Measurements from ENCODE around the gene KDM4C.

Gene KDM4C

GRCh38 chr9:6829536-6829935 lies 71.8 kb downstream of the KDM4C start:
- Histone ChIP-seq H3K9me3 (ENCODE audit: control insufficient read depth in 2 of 2, low read length in 2 of 2) (no peaks in the 10 kb centered on the region), H3K27ac (ENCODE audit: low read length) (no peak overlapping the region), H3K36me3 (ENCODE audit: control insufficient read depth in 2 of 2, insufficient read depth in 2 of 2, low read length in 2 of 2) (peaks cover 0 to 1% of the 10 kb centered on the region in 2 donors), H3K4me3 (ENCODE audit: low read length in 2 of 2) (no peak overlapping the region), H3K4me1 (ENCODE audit: control insufficient read depth, insufficient read depth, low read length) (no peaks in the 10 kb centered on the region), H3K27me3 (ENCODE audit: control insufficient read depth in 1 of 2, insufficient read depth in 2 of 2, low read length in 2 of 2) (no peaks in the 10 kb centered on the region), H3K9ac (ENCODE audit: low read length in 2 of 2) (no peak overlapping the region)

- H3K4me1 ChIP-seq (ENCODE audit: control insufficient read depth, insufficient read depth, low read length), result no peaks in the 10 kb centered on the region
- no peak overlapping the region for H3K27ac ChIP-seq (ENCODE audit: low read length)
- no peaks in the 10 kb centered on the region for H3K27me3 ChIP-seq (ENCODE audit: control insufficient read depth in 1 of 2, insufficient read depth in 2 of 2, low read length in 2 of 2)
- H3K9ac ChIP-seq (ENCODE audit: low read length in 2 of 2), result no peak overlapping the region
- H3K4me3 ChIP-seq (ENCODE audit: low read length in 2 of 2), result no peak overlapping the region
- H3K9me3 ChIP-seq (ENCODE audit: control insufficient read depth in 2 of 2, low read length in 2 of 2), result no peaks in the 10 kb centered on the region
- peaks cover 4 to 9% of the 10 kb centered on the region in 2 donors for H3K36me3 ChIP-seq (ENCODE audit: control insufficient read depth in 2 of 2, insufficient read depth in 2 of 2, low read length in 2 of 2)
Measured at GRCh38 chr9:6833518-6834192, 75.9 kb downstream of the KDM4C start.

GRCh38 chr9:6834306-6834705 lies 76.5 kb downstream of the KDM4C start:
- no peak overlapping the region for H3K27ac ChIP-seq (ENCODE audit: low read length)
- no peak overlapping the region for H3K9ac ChIP-seq (ENCODE audit: low read length in 2 of 2)
- H3K9me3 ChIP-seq (ENCODE audit: control insufficient read depth in 2 of 2, low read length in 2 of 2), result no peaks in the 10 kb centered on the region
- no peaks in the 10 kb centered on the region for H3K27me3 ChIP-seq (ENCODE audit: control insufficient read depth in 1 of 2, insufficient read depth in 2 of 2, low read length in 2 of 2)
- no peak overlapping the region for H3K4me3 ChIP-seq (ENCODE audit: low read length in 2 of 2)
- peaks cover 4 to 9% of the 10 kb centered on the region in 2 donors for H3K36me3 ChIP-seq (ENCODE audit: control insufficient read depth in 2 of 2, insufficient read depth in 2 of 2, low read length in 2 of 2)
- H3K4me1 ChIP-seq (ENCODE audit: control insufficient read depth, insufficient read depth, low read length), result no peaks in the 10 kb centered on the region

DNA sequence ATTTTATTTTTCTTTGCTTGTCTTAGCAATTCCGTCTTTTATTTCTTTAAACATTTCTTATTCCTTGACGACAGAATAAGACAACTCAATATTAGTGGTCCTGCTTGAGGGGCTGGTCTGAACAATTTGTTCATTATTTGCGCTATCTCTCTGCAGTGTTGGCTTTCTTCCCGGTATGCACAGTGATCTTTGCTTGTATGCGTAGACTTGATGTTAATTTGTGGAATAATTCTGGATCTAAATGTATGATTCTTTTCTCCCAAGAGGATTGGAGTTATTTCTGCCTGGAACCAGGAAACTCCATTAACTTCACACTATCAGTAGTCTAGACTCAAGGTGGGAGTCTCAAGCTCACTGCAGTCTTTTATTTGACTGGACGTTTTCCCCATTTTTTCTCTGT lies 80.4 kb downstream of the KDM4C start:
- no peaks in the 10 kb centered on the region for H3K27me3 ChIP-seq (ENCODE audit: control insufficient read depth in 1 of 2, insufficient read depth in 2 of 2, low read length in 2 of 2)
- no peaks in the 10 kb centered on the region for H3K9me3 ChIP-seq (ENCODE audit: control insufficient read depth in 2 of 2, low read length in 2 of 2)
- H3K9ac ChIP-seq (ENCODE audit: low read length in 2 of 2), result no peak overlapping the region
- H3K4me3 ChIP-seq (ENCODE audit: low read length in 2 of 2), result no peak overlapping the region
- H3K4me1 ChIP-seq (ENCODE audit: control insufficient read depth, insufficient read depth, low read length), result no peaks in the 10 kb centered on the region
- H3K27ac ChIP-seq (ENCODE audit: low read length), result no peak overlapping the region
- peaks cover 4 to 9% of the 10 kb centered on the region in 2 donors for H3K36me3 ChIP-seq (ENCODE audit: control insufficient read depth in 2 of 2, insufficient read depth in 2 of 2, low read length in 2 of 2)

GRCh38 chr9:6842584-6842947 lies 84.8 kb downstream of the KDM4C start:
- Histone ChIP-seq H3K4me1 (ENCODE audit: control insufficient read depth, insufficient read depth, low read length) (no peaks in the 10 kb centered on the region), H3K27ac (ENCODE audit: low read length) (no peak overlapping the region), H3K9me3 (ENCODE audit: control insufficient read depth in 2 of 2, low read length in 2 of 2) (no peaks in the 10 kb centered on the region), H3K36me3 (ENCODE audit: control insufficient read depth in 2 of 2, insufficient read depth in 2 of 2, low read length in 2 of 2) (no peaks in the 10 kb centered on the region), H3K4me3 (ENCODE audit: low read length in 2 of 2) (no peak overlapping the region), H3K9ac (ENCODE audit: low read length in 2 of 2) (no peak overlapping the region), H3K27me3 (ENCODE audit: control insufficient read depth in 1 of 2, insufficient read depth in 2 of 2, low read length in 2 of 2) (no peaks in the 10 kb centered on the region)

- Histone ChIP-seq H3K36me3 (ENCODE audit: control insufficient read depth in 2 of 2, insufficient read depth in 2 of 2, low read length in 2 of 2) (no peaks in the 10 kb centered on the region), H3K9ac (ENCODE audit: low read length in 2 of 2) (no peak overlapping the region), H3K27me3 (ENCODE audit: control insufficient read depth in 1 of 2, insufficient read depth in 2 of 2, low read length in 2 of 2) (no peaks in the 10 kb centered on the region), H3K9me3 (ENCODE audit: control insufficient read depth in 2 of 2, low read length in 2 of 2) (no peaks in the 10 kb centered on the region), H3K27ac (ENCODE audit: low read length) (no peak overlapping the region), H3K4me1 (ENCODE audit: control insufficient read depth, insufficient read depth, low read length) (no peaks in the 10 kb centered on the region), H3K4me3 (ENCODE audit: low read length in 2 of 2) (no peak overlapping the region)
Measured at GRCh38 chr9:6843742-6844141, 86.0 kb downstream of the KDM4C start.

GRCh38 chr9:6844267-6844666 lies 86.5 kb downstream of the KDM4C start:
- H3K4me1 ChIP-seq (ENCODE audit: control insufficient read depth, insufficient read depth, low read length), result no peaks in the 10 kb centered on the region
- H3K9me3 ChIP-seq (ENCODE audit: control insufficient read depth in 2 of 2, low read length in 2 of 2), result no peaks in the 10 kb centered on the region
- H3K27ac ChIP-seq (ENCODE audit: low read length), result no peak overlapping the region
- peaks cover 0 to under 1% of the 10 kb centered on the region in 2 donors for H3K36me3 ChIP-seq (ENCODE audit: control insufficient read depth in 2 of 2, insufficient read depth in 2 of 2, low read length in 2 of 2)
- no peaks in the 10 kb centered on the region for H3K27me3 ChIP-seq (ENCODE audit: control insufficient read depth in 1 of 2, insufficient read depth in 2 of 2, low read length in 2 of 2)
- no peak overlapping the region for H3K4me3 ChIP-seq (ENCODE audit: low read length in 2 of 2)
- no peak overlapping the region for H3K9ac ChIP-seq (ENCODE audit: low read length in 2 of 2)

DNA sequence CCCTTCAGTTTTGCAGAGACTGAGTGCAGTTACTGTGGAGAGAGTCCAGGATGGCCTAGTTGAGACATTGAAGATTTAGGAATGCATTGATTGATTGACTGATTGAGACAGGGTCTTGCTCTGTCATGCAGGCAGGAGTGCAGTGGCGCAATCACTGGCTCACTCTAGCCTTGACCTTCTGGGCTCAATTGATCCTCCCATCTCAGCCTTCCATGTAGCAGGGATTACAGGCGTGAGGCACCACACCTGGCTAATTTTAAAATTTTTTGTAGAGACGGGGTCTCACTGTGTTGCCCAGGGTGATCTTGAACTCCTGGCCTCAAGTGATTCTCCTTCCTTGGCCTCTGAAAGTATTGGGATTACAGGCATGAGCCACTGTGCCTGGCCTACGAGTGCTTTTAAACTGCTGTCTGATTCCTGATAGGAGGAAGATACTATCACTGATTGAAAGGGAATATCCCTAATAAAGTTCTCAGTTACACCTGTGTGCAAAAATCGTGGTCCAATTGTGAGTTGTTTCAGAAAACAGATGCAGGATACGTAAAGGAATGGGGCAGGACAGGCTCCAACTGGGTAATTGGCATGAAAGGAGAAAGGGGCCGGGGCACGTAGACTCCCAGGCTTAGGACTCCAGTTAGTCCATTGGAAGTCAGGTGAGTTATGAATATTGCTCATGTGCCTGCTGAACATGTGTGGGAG lies 87.5 kb downstream of the KDM4C start:
- Histone ChIP-seq H3K36me3 (ENCODE audit: control insufficient read depth in 2 of 2, insufficient read depth in 2 of 2, low read length in 2 of 2) (peaks cover 2 to 8% of the 10 kb centered on the region in 2 donors), H3K27me3 (ENCODE audit: control insufficient read depth in 1 of 2, insufficient read depth in 2 of 2, low read length in 2 of 2) (no peaks in the 10 kb centered on the region), H3K9ac (ENCODE audit: low read length in 2 of 2) (no peak overlapping the region), H3K4me3 (ENCODE audit: low read length in 2 of 2) (no peak overlapping the region), H3K27ac (ENCODE audit: low read length) (no peak overlapping the region), H3K4me1 (ENCODE audit: control insufficient read depth, insufficient read depth, low read length) (no peaks in the 10 kb centered on the region), H3K9me3 (ENCODE audit: control insufficient read depth in 2 of 2, low read length in 2 of 2) (no peaks in the 10 kb centered on the region)

DNA sequence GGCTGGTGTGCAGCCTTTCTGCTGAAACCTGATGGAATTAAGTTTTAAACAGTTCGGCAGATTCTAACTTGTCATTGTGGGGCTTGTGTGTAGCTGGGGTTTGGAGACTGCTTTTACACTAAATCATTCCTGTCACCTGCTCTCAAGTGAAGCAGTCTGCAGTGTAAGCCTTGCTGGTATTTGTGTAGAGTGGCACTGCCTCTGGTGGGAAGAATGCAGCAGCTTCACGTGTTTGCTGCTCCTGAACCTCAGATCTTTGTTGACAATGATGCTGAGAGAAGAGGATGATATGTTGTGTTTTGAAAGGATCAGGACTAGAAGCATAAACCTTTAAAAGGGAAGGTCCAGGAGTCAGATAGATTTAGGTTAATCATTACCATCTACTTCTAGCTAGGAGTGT lies 88.1 kb downstream of the KDM4C start:
- Histone ChIP-seq H3K36me3 (ENCODE audit: control insufficient read depth in 2 of 2, insufficient read depth in 2 of 2, low read length in 2 of 2) (peaks cover 2 to 8% of the 10 kb centered on the region in 2 donors), H3K9me3 (ENCODE audit: control insufficient read depth in 2 of 2, low read length in 2 of 2) (no peaks in the 10 kb centered on the region), H3K27me3 (ENCODE audit: control insufficient read depth in 1 of 2, insufficient read depth in 2 of 2, low read length in 2 of 2) (no peaks in the 10 kb centered on the region), H3K4me3 (ENCODE audit: low read length in 2 of 2) (no peak overlapping the region), H3K27ac (ENCODE audit: low read length) (no peak overlapping the region), H3K4me1 (ENCODE audit: control insufficient read depth, insufficient read depth, low read length) (no peaks in the 10 kb centered on the region), H3K9ac (ENCODE audit: low read length in 2 of 2) (no peak overlapping the region)

DNA sequence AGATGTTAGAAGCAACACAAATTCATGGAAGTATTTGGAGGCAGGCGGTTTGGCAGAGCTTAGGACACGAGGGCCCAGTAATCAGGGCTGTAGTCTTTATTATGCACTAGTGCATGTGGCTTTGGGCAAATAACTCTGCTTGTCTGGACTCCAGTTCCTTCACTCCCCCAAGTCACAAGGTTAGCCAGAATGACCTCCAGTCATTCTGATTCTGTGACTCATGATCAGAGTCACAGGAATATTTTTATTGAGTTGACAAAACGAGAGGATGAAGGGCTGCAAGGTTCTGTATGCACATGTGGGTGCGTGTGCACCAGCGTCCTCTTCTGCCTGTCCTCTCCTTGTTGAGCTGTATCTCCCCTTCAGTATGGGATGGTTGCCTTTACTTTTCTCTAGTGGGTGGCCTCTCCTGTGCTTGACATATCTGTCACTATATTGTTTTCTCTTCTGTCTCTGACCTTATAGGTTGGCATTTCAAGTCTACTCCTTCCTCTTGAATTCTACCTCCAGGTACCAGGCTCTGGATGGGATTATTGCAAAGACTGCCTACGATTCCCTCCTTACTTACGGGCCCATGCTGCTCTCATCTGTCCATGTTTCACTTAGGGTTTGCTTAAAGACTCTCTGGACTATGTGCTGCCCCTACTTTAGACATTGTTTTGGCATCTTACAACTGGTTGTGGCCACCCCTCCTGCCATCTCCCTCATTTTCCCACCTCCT lies 94.6 kb downstream of the KDM4C start:
- Histone ChIP-seq H3K27me3 (ENCODE audit: control insufficient read depth in 1 of 2, insufficient read depth in 2 of 2, low read length in 2 of 2) (no peaks in the 10 kb centered on the region), H3K27ac (ENCODE audit: low read length) (no peak overlapping the region), H3K9ac (ENCODE audit: low read length in 2 of 2) (no peak overlapping the region), H3K9me3 (ENCODE audit: control insufficient read depth in 2 of 2, low read length in 2 of 2) (no peaks in the 10 kb centered on the region), H3K36me3 (ENCODE audit: control insufficient read depth in 2 of 2, insufficient read depth in 2 of 2, low read length in 2 of 2) (peaks cover 7 to 8% of the 10 kb centered on the region in 2 donors), H3K4me1 (ENCODE audit: control insufficient read depth, insufficient read depth, low read length) (no peaks in the 10 kb centered on the region), H3K4me3 (ENCODE audit: low read length in 2 of 2) (no peak overlapping the region)

GRCh38 chr9:6855860-6856259 lies 98.1 kb downstream of the KDM4C start:
- H3K27me3 ChIP-seq (ENCODE audit: control insufficient read depth in 1 of 2, insufficient read depth in 2 of 2, low read length in 2 of 2), result no peaks in the 10 kb centered on the region
- H3K9ac ChIP-seq (ENCODE audit: low read length in 2 of 2), result no peak overlapping the region
- H3K4me3 ChIP-seq (ENCODE audit: low read length in 2 of 2), result no peak overlapping the region
- H3K4me1 ChIP-seq (ENCODE audit: control insufficient read depth, insufficient read depth, low read length), result no peaks in the 10 kb centered on the region
- no peaks in the 10 kb centered on the region for H3K9me3 ChIP-seq (ENCODE audit: control insufficient read depth in 2 of 2, low read length in 2 of 2)
- H3K36me3 ChIP-seq (ENCODE audit: control insufficient read depth in 2 of 2, insufficient read depth in 2 of 2, low read length in 2 of 2), result peaks cover 0 to 5% of the 10 kb centered on the region in 2 donors
- no peak overlapping the region for H3K27ac ChIP-seq (ENCODE audit: low read length)

Measured in stomach smooth muscle (tissue), 2 donors.